Small intestine (tissue), 7 donors: ENCODE measurements around the gene TRIM14. TPM values are rescaled to one million over a fixed set of nuclear protein-coding genes. Genes with fewer than 3 reads are reported as not detected.

Experiments used
- DNase-seq, 2 donors: peaks; one replicate each; pipeline versions ENCODE4 v3.0.0 to v3.0.0-alpha.2; 2013
- FAIRE-seq: peaks from 2 replicates; lab custom pipeline; 2012; peaks lifted over from hg19 to GRCh38; lab: Jason Lieb, UNC
- H3K27ac ChIP-seq, 3 donors: one replicate each; pipeline ENCODE4 v1.5.1; 2013; ENCODE audit warnings: low read length in 2 of 3, mild to moderate bottlenecking in 2 of 3, control low read depth in 1 of 3, inconsistent platforms in 1 of 3, low read depth in 1 of 3, moderate library complexity in 1 of 3
- H3K27me3 ChIP-seq, 3 donors: one replicate each; pipeline ENCODE4 v1.6.1; 2013; ENCODE audit warnings: low read length in 3 of 3, inconsistent platforms in 1 of 3; ENCODE audit not compliant: control insufficient read depth in 3 of 3, insufficient read depth in 3 of 3
- H3K36me3 ChIP-seq, 3 donors: one replicate each; pipeline ENCODE4 v1.6.1; 2013; ENCODE audit warnings: low read length in 3 of 3, inconsistent platforms in 1 of 3, low read depth in 1 of 3, mild to moderate bottlenecking in 1 of 3, moderate library complexity in 1 of 3; ENCODE audit not compliant: control insufficient read depth in 3 of 3, insufficient read depth in 2 of 3
- H3K4me1 ChIP-seq, 3 donors: one replicate each; pipeline ENCODE4 v1.6.1; 2013; ENCODE audit warnings: low read length in 2 of 3, inconsistent platforms in 1 of 3, low read depth in 1 of 3, mild to moderate bottlenecking in 1 of 3, moderate library complexity in 1 of 3; ENCODE audit not compliant: control insufficient read depth in 3 of 3, insufficient read depth in 2 of 3
- H3K4me3 ChIP-seq, 3 donors: one replicate each; pipeline ENCODE4 v1.5.1; 2013; ENCODE audit warnings: low read length in 3 of 3, control low read depth in 1 of 3, inconsistent platforms in 1 of 3, low read depth in 1 of 3, mild to moderate bottlenecking in 1 of 3, moderate library complexity in 1 of 3
- H3K9me3 ChIP-seq, 2 donors: one replicate each; pipeline ENCODE4 v1.6.1; 2013; ENCODE audit warnings: low read depth in 1 of 2, low read length in 1 of 2; ENCODE audit not compliant: control insufficient read depth in 2 of 2, insufficient read depth in 1 of 2
- WGBS, 3 donors: extraction: QIAGEN DNeasy Blood & Tissue Kit; methylation state at CpG; one replicate each; pipeline ENCODE4 v1.1.7; 2013; 5-methylcytosine and 5-hydroxymethylcytosine counted together
- polyA plus RNA-seq, 4 donors: library from polyadenylated mRNA; stranded (reverse) in 3 of 4; unstranded in 1 of 4; fragments of 200-250 nt in 3 of 4; fragments of 120-200 nt in 1 of 4; gene quantifications; one replicate each; pipeline versions ENCODE4 v1.2.1 to v1.2.3, GENCODE V29; 2013
- donor health status: healthy with polysubstance abuse.
- donor health status: control.
- donor health status: control.
- donor health status: Bipolar disorder and iron deficiency.
- donor health status: healthy.

The TRIM14 gene
- polyA plus RNA-seq, 4 donors, result 20.5 to 47.1 (median 32.9) TPM

- Histone ChIP-seq H3K27ac (peak overlapping the region in 1 of 3 donors; percentile 36), H3K27me3 (no peaks in the 10 kb centered on the region), H3K9me3 (no peaks in the 10 kb centered on the region), H3K36me3 (peaks cover 3 to 58% (median 8%) of the 10 kb centered on the region in 3 donors), H3K4me1 (peaks cover 0 to 28% (median 11%) of the 10 kb centered on the region in 3 donors), H3K4me3 (no peak overlapping the region)
- FAIRE-seq (no peak), DNase-seq (no peak)
- WGBS, 3 donors, result 32 to 57% (median 36%) methylated on average over 4 of the region's 4 CpGs
Measured at GRCh38 chr9:98158071-98158831, 39.2 kb upstream of the TRIM14 start.

GRCh38 chr9:98157372-98157771, 38.4 kb upstream of the TRIM14 start:
- 97% methylated on average over 10 of the region's 10 CpGs for WGBS, 3 donors

GRCh38 chr9:98154678-98155077, 35.7 kb upstream of the TRIM14 start:
- H3K4me1 ChIP-seq, result peaks cover 0 to 13% (median 2%) of the 10 kb centered on the region in 3 donors
- 77 to 89% (median 85%) methylated on average over 2 of the region's 2 CpGs for WGBS, 3 donors

More at GRCh38 chr9:98157372-98157771, 38.4 kb upstream of the TRIM14 start:
- Histone ChIP-seq H3K36me3 (peaks cover 3 to 57% (median 8%) of the 10 kb centered on the region in 3 donors), H3K27ac (no peak overlapping the region), H3K27me3 (no peaks in the 10 kb centered on the region), H3K9me3 (no peaks in the 10 kb centered on the region), H3K4me3 (no peak overlapping the region), H3K4me1 (peaks cover 0 to 19% (median 7%) of the 10 kb centered on the region in 3 donors)
- no peak for FAIRE-seq
- DNase-seq, result no peak

GRCh38 chr9:98152526-98152925, 33.5 kb upstream of the TRIM14 start:
- H3K9me3 ChIP-seq, result no peaks in the 10 kb centered on the region

More at GRCh38 chr9:98154678-98155077, 35.7 kb upstream of the TRIM14 start:
- no peaks in the 10 kb centered on the region for H3K9me3 ChIP-seq
- H3K36me3 ChIP-seq, result peaks cover 3 to 44% (median 10%) of the 10 kb centered on the region in 3 donors
- no peaks in the 10 kb centered on the region for H3K27me3 ChIP-seq
- DNase-seq (no peak), FAIRE-seq (no peak)
- no peak overlapping the region for H3K27ac ChIP-seq
- no peak overlapping the region for H3K4me3 ChIP-seq

GRCh38 chr9:98150721-98151120, 31.7 kb upstream of the TRIM14 start:
- WGBS, 3 donors, result 79 to 88% (median 82%) methylated on average over 3 of the region's 3 CpGs
- DNase-seq, result no peak
- no peak for FAIRE-seq

More at GRCh38 chr9:98152526-98152925, 33.5 kb upstream of the TRIM14 start:
- Histone ChIP-seq H3K27me3 (no peaks in the 10 kb centered on the region), H3K27ac (no peak overlapping the region), H3K4me1 (peaks cover 0 to 19% (median 3%) of the 10 kb centered on the region in 3 donors), H3K4me3 (no peak overlapping the region), H3K36me3 (peaks cover 3 to 41% (median 9%) of the 10 kb centered on the region in 3 donors)
- FAIRE-seq (no peak), DNase-seq (no peak)

GRCh38 chr9:98150164-98150563, 31.1 kb upstream of the TRIM14 start:
- WGBS, 3 donors, result 75 to 85% (median 76%) methylated on average over 7 of the region's 7 CpGs
- peaks cover 0 to 35% (median 6%) of the 10 kb centered on the region in 3 donors for H3K36me3 ChIP-seq
- peaks cover 6 to 40% (median 8%) of the 10 kb centered on the region in 3 donors for H3K4me1 ChIP-seq
- no peaks in the 10 kb centered on the region for H3K27me3 ChIP-seq
- H3K27ac ChIP-seq, result peak overlapping the region in 1 of 3 donors; percentile 66
- H3K4me3 ChIP-seq, result no peak overlapping the region
- peak in 1 of 2 donors; percentile 61 for DNase-seq
- no peak for FAIRE-seq
- no peaks in the 10 kb centered on the region for H3K9me3 ChIP-seq

More at GRCh38 chr9:98150721-98151120, 31.7 kb upstream of the TRIM14 start:
- no peaks in the 10 kb centered on the region for H3K9me3 ChIP-seq
- peak overlapping the region in 1 of 3 donors; percentile 66 for H3K27ac ChIP-seq
- H3K4me1 ChIP-seq, result peaks cover 3 to 35% (median 5%) of the 10 kb centered on the region in 3 donors
- H3K36me3 ChIP-seq, result peaks cover 0 to 33% (median 6%) of the 10 kb centered on the region in 3 donors
- no peak overlapping the region for H3K4me3 ChIP-seq
- no peaks in the 10 kb centered on the region for H3K27me3 ChIP-seq

DNA sequence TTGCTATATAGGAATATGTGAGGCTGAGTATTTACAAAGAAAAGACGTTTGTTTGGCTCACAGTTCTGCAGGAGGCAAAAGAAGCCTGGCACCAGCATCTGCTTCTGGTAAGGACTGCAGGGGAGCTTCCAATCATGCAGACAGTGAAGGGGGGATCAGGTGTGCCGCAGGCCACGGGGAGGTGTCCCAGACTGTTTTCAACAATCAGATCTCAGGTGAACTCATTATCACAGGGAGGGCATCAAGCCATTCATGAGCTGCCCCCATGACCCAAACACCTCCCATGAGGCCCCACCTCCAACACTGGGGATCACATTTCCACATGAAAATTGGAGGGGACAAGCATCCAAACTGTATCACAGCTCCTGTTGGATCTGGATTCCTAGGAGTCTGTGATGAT, 30.4 kb upstream of the TRIM14 start:
- Histone ChIP-seq H3K9me3 (no peaks in the 10 kb centered on the region), H3K27ac (peak overlapping the region in 1 of 3 donors; percentile 20), H3K36me3 (peaks cover 0 to 43% (median 2%) of the 10 kb centered on the region in 3 donors), H3K4me3 (no peak overlapping the region), H3K4me1 (peaks cover 11 to 48% (median 13%) of the 10 kb centered on the region in 3 donors), H3K27me3 (no peaks in the 10 kb centered on the region)
- DNase-seq (no peak), FAIRE-seq (no peak)
- 66 to 68% (median 67%) methylated on average over 3 of the region's 3 CpGs for WGBS, 3 donors

GRCh38 chr9:98148486-98148885, 29.5 kb upstream of the TRIM14 start:
- DNase-seq (no peak), FAIRE-seq (no peak)
- Histone ChIP-seq H3K36me3 (peaks cover 0 to 52% (median 2%) of the 10 kb centered on the region in 3 donors), H3K9me3 (no peaks in the 10 kb centered on the region), H3K4me1 (peaks cover 12 to 57% (median 13%) of the 10 kb centered on the region in 3 donors), H3K4me3 (no peak overlapping the region), H3K27me3 (no peaks in the 10 kb centered on the region), H3K27ac (no peak overlapping the region)
- 80 to 95% (median 84%) methylated on average over 2 of the region's 2 CpGs for WGBS, 3 donors
